Ectodermal cell (in vitro differentiated cells): ENCODE measurements around the gene EVI5L.
"Not testable (repeated sequence)": the region's sequence is repeated elsewhere in the genome, so short reads cannot be mapped to it uniquely, and the experiment has no call there.

Source experiments
- H3K27ac ChIP-seq: 2 replicates; pipeline ENCODE4 v1.7.0; 2013; ENCODE audit warnings: mild to moderate bottlenecking, low read depth, low read length; ENCODE audit not compliant: insufficient read depth, poor library complexity, severe bottlenecking
- H3K27me3 ChIP-seq: 2 replicates; pipeline ENCODE4 v1.7.0; 2013; ENCODE audit warnings: mild to moderate bottlenecking, low read length; ENCODE audit not compliant: insufficient read depth, control insufficient read depth, poor library complexity, severe bottlenecking
- H3K36me3 ChIP-seq: one replicate; pipeline ENCODE4 v1.7.0; 2013; ENCODE audit warnings: low read length; ENCODE audit not compliant: control insufficient read depth, insufficient read depth
- H3K4me1 ChIP-seq: one replicate; pipeline ENCODE4 v1.7.0; 2013; ENCODE audit warnings: low read length; ENCODE audit not compliant: control insufficient read depth, insufficient read depth
- H3K4me3 ChIP-seq: 2 replicates; pipeline ENCODE4 v1.7.0; 2013; ENCODE audit warnings: low read depth, low read length, control low read depth; ENCODE audit not compliant: insufficient read depth
- H3K9me3 ChIP-seq: 2 replicates; pipeline ENCODE4 v1.7.0; 2013; ENCODE audit warnings: mild to moderate bottlenecking, low read length, moderate library complexity; ENCODE audit not compliant: control insufficient read depth
- WGBS, 2 experiments: methylation state at CpG; one replicate each; pipeline ENCODE4 v1.1.7; 2013; ENCODE audit warnings: missing lambda C conversion rate in 2 of 2; 5-methylcytosine and 5-hydroxymethylcytosine counted together

Gene EVI5L

DNA sequence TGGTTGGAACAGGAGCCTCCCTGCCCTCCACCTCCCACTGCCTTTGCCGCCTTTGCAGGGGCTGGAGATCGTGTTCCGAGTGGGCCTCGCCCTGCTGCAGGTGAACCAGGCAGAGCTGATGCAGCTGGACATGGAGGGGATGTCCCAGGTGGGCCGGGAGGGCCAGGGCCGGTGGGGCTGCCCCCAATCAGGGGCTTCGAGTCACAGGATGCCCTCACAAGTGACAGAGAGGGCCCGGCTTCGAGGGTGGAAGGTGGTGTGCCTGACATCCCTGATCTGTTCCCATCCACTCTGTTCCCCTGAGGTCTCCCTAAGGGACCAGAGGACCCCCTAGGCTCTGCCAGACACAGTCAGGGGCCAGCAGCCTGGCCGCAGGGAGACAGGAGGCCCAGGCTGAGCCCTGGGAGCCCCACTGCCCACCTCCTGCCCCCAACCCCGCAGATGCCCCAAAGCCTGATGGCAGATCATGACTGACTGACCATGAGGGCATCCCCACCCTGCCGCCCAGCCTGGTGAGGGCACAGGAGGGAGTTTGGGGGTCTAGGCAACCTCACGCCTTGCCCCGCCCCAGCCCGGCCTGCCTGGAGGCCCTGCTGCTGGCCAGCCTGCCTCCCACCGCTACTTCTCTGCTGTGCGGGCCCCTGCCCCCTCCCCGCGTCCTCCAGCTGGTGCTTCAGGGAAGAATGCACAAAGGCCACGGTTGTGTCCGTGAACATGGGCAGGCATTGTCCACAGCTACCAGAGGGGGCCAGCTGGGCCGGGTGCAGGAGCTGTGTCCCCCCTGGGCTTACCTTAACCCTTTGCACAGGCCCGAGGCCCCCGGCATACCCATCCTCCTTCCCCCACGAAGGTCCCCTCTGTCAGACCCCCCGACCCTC is 21.8 kb downstream of the EVI5L start:
- Histone ChIP-seq H3K27me3 (peaks cover 16% of the 10 kb centered on the region), H3K36me3 (no peaks in the 10 kb centered on the region), H3K9me3 (no peaks in the 10 kb centered on the region), H3K4me1 (no peaks in the 10 kb centered on the region), H3K27ac (no peak overlapping the region), H3K4me3 (no peak overlapping the region)
- 85 to 87% methylated on average over 26 of the region's 26 CpGs for WGBS, 2 experiments

DNA sequence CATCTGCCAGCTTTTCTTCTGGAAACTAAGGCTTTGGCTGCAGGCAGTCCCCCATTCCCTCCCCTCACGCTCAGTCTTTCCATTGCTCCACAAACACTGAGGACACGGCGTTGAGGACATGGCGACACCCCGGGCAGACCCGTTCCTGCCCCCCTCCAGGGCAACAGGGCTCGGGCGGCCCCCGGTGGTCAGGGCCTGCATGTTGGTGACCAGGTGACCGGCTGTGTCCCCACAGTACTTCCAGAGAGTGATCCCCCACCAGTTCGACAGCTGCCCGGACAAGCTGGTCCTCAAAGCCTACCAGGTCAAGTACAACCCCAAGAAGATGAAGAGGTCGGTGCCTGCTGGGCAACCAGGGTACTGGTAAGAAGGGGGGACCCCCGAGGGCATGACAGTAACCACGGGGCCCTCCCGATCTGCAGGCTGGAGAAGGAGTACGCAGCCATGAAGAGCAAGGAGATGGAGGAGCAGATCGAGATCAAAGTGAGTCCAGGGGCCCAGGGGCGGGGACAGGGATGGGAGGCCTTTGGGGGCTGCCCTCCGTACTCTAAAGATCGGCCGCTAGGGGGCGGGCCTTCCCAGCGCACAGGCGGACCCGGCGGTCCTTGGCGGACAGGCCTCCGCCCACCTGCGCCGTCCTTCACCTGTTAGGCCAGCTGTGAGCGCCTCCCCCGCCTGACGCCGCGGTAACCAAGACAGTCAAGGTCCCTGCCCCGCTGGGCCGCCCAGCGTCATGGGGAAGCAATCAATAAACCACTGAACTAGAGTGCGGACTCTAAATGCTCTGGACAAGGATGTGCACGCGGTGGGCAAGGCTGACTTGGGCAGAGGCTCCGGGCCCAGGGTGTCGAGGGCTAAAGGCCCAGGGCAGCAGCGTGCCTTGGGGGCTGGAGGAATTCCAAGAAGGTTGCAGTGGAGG is 23.1 kb downstream of the EVI5L start:
- peaks cover 4% of the 10 kb centered on the region for H3K4me1 ChIP-seq
- no peak overlapping the region for H3K4me3 ChIP-seq
- H3K9me3 ChIP-seq = no peaks in the 10 kb centered on the region
- H3K27ac ChIP-seq = no peak overlapping the region
- no peaks in the 10 kb centered on the region for H3K36me3 ChIP-seq
- WGBS, 2 experiments = 29% methylated on average over 45 of the region's 45 CpGs
- H3K27me3 ChIP-seq = peaks cover 23% of the 10 kb centered on the region

DNA sequence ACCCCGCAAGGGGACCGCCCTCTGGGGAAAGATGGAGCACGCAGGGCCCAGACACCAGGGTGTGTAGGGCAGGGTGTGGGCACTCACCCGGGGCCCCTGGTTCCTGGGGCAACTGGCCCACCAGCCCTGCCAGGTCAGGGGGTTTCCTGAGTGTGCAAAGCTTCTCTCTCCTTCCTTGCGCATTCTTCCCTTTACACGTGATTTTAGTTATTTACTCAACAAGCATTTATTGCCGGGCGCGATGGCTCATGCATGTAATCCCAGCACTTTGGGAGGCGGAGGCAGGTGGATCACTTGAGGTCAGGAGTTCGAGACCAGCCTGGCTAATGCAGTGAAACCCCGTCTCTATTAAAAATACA is 23.7 kb downstream of the EVI5L start:
- Histone ChIP-seq H3K36me3 (no peaks in the 10 kb centered on the region), H3K9me3 (no peaks in the 10 kb centered on the region), H3K4me3 (no peak overlapping the region), H3K27ac (no peak overlapping the region), H3K27me3 (peaks cover 28% of the 10 kb centered on the region), H3K4me1 (peaks cover 10% of the 10 kb centered on the region)
- 70 to 73% methylated on average over 12 of the region's 12 CpGs for WGBS, 2 experiments

DNA sequence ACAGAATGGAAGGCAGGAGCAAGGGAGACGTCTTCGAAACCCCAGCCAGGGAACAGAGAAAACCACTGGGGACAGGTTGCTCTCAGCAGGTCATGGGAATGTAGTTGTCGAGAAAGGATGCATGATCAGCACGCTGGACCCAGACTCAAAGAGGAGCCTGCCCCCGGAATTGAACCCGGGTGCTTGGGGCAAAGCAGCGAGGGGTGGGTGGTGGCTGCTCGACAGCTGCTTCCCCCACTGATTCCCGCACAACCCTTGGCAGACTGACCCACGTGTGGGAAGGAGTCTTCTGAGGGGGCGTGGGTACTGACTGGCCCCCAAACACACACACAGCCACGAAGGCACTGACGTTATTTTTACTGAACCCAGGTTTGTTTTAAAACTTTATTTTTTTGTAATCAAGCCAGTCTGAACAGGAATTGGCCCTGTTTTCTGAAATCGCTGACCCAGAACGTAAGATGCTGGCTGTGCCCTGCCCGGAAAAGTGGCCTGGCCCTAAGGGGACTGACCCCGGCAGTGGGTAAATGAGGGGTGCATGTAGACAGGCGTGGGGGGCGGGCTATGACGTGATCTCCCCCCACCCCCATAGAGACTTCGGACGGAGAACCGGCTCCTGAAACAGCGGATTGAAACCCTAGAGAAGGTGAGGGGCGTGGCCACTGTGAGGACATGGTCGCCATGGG is 25.5 kb downstream of the EVI5L start:
- 87 to 88% methylated on average over 26 of the region's 26 CpGs for WGBS, 2 experiments
- Histone ChIP-seq H3K9me3 (no peaks in the 10 kb centered on the region), H3K27me3 (peaks cover 42% of the 10 kb centered on the region), H3K36me3 (no peaks in the 10 kb centered on the region), H3K4me1 (peaks cover 11% of the 10 kb centered on the region), H3K4me3 (no peak overlapping the region), H3K27ac (no peak overlapping the region)

DNA sequence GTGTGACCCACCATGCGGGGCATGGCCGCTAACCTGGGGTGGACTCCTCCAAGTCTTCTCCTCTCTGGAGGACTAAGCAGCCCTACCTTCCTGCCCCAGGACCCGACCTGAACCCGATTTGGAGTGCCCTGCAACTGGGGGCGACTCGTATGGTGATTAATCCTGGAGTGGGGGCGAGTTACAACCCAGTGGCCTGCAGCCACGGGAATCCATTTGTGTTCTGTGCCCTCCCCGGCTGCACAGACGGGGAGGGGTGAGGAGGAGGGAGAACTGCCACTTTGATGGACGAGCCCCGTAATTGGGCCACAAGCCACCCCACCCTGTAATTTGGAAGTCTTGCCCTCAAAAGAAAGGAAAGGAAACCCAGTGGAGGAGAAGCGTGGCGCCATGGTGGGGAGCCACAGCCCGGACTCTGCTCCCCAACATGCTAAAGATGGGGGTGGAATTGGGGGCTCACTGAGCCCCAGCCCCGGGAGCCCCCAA is 26.1 kb downstream of the EVI5L start:
- 86 to 87% methylated on average over 16 of the region's 16 CpGs for WGBS, 2 experiments
- Histone ChIP-seq H3K27me3 (peaks cover 47% of the 10 kb centered on the region), H3K4me3 (no peak overlapping the region)

DNA sequence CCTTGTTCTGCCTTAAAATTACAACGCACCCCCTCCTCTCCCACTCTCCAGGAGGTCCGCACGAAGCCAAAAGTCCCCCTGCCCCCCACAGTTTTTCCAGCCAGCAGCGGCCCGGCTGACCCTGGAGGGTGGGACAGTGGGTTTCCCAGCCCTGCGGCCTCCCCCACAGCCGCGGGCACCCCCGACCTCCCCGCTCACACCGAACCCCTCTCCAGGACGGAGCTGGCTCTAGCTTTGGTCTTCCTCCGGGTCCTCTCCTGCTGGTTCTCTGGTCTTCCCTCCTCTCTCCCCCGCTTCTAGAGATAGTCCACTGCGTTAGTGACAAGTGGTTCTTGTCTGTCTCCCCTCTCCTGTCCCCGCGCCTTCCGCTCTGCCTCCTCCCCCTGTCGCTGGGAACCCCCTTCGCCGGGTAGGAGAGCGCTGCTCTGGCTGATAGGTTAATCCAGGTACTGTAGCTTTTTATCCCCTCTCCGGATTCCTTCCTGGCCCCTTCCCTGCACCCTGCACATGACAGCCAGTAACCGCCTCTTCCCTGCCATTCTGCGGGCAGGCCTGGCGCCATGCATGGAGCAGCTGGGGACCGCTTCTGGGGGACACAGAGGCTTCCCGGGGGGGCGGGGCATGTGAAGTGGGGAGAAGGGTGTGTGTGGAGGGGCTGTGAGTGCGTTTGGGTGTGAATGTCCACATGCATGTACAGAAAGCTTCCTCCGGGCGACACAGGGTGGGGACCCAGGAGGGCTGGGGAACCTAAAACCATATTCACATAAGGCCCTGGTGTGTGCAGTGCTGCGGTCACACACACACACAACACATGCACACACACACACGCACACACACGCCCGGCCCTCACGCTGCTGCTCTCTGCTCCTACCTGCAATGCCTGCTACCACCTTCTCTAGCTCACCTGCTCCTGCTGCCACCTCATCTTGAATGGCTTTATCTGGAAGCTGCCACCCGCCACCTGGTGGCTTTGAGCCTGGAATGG is 27.0 kb downstream of the EVI5L start:
- H3K27ac ChIP-seq = no peak overlapping the region
- H3K4me3 ChIP-seq = no peak overlapping the region
- H3K27me3 ChIP-seq = peaks cover 56% of the 10 kb centered on the region
- H3K9me3 ChIP-seq = no peaks in the 10 kb centered on the region
- H3K4me1 ChIP-seq = peaks cover 18% of the 10 kb centered on the region
- no peaks in the 10 kb centered on the region for H3K36me3 ChIP-seq
- WGBS, 2 experiments = 83 to 84% methylated on average over 38 of the region's 38 CpGs

More for the DNA sequence above, 26.1 kb downstream of the EVI5L start:
- Histone ChIP-seq H3K36me3 (no peaks in the 10 kb centered on the region), H3K9me3 (no peaks in the 10 kb centered on the region), H3K4me1 (peaks cover 11% of the 10 kb centered on the region), H3K27ac (no peak overlapping the region)

DNA sequence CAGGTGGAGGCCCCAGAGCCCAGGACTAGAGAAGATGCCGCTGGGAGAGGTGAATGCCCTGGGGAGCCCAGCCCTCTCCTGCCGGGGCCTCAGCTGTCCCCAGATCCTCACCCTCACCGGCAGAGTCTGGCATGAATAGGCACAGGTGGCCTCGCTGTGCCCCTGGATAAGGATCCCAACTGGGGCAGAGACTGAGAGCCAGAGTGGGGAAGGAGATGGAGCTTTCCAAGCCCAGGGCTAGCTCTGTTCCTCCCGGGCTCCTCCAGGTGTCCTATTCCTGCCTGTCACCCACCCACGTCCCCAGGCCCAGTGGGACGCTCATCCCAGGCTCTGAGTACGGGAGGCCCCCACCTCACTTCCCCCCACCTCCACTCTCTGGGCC is 27.7 kb downstream of the EVI5L start:
- Histone ChIP-seq H3K4me3 (peak overlapping the region; percentile 16), H3K27me3 (peaks cover 60% of the 10 kb centered on the region), H3K36me3 (no peaks in the 10 kb centered on the region), H3K4me1 (peaks cover 18% of the 10 kb centered on the region), H3K27ac (no peak overlapping the region), H3K9me3 (no peaks in the 10 kb centered on the region)
- 43 to 47% methylated on average over 8 of the region's 8 CpGs for WGBS, 2 experiments

DNA sequence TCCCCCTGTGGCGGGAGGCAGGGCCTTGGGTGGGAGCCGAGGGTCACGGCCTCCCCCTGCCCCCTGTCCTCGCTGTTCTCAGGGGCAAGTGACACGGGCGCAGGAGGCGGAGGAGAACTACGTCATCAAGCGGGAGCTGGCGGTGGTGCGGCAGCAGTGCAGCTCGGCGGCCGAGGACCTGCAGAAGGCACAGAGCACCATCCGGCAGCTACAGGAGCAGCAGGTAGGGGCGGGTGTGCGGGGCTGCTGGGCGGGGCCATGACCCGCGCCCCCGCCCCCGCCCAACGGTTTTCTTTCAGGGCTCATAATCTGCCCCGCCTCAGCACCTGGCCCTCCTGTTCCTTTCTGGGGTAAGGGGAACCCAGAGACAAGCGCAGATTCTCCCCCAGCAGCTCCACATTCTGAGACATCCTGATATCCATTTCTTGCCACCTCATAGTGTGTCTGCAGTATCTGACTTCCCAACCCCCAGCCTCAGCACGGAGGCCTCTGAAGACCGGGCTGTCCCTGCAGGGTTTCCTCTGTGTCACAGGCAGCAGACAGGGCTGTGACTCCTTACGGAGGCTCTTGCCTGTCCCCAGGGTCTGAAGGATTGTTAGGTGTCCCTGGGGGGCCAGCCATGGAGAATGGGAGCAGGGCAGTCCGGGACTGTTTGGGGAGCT is 28.2 kb downstream of the EVI5L start:
- H3K27ac ChIP-seq = no peak overlapping the region
- no peaks in the 10 kb centered on the region for H3K36me3 ChIP-seq
- H3K9me3 ChIP-seq = no peaks in the 10 kb centered on the region
- WGBS, 2 experiments = 4% methylated on average over 29 of the region's 29 CpGs
- H3K27me3 ChIP-seq = peaks cover 63% of the 10 kb centered on the region
- peak overlapping the region; percentile 16 for H3K4me3 ChIP-seq
- H3K4me1 ChIP-seq = peaks cover 18% of the 10 kb centered on the region

DNA sequence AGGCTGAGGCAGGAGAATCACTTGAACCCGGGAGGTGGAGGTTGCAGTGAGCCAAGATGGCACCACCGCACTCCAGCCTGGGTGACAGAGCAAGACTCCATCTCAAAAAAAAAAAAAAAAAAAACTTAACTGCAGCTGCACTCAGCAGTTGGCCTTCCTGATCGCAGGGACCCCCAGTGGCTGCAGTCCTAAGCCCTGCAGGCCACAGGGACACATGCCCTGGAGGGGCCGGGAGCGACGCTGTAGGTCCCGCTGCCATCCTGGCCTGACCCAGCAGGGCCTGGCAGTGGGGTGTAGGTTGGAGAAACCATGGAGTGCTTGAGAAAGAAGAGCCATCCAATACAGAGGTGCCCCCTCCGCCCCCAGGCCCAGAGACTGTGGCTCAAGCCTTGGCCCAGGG is 29.1 kb downstream of the EVI5L start:
- H3K4me3 ChIP-seq, H3K9me3 ChIP-seq, H3K36me3 ChIP-seq, H3K27ac ChIP-seq: not testable (repeated sequence)
- WGBS, 2 experiments = 89 to 94% methylated on average over 8 of the region's 8 CpGs
- Histone ChIP-seq H3K4me1 (peaks cover 25% of the 10 kb centered on the region), H3K27me3 (peaks cover 63% of the 10 kb centered on the region)
